GM21723 (cell line): ENCODE measurements around the gene CLIC3.
"Not testable (repeated sequence)": the region's sequence is repeated elsewhere in the genome, so short reads cannot be mapped to it uniquely, and the experiment has no call there.

Source experiments
- ATAC-seq: cut with Tn5 transposase; IDR thresholded peaks from one replicate; pipeline ENCODE4 v1.9.1; 2021; ENCODE audit warnings: mild to moderate bottlenecking, moderate library complexity; ENCODE audit not compliant: unreplicated experiment

Gene CLIC3

GRCh38 chr9:136996361-136997292, at the start of gene CLIC3:
Gene CLIC3, minus strand, starts transcription at chr9:136996568. Its CDS starts 25 bp downstream, at chr9:136996543.
- no peak for ATAC-seq

- ATAC-seq, result no peak
Observed at GRCh38 chr9:137045294-137046087, 49.1 kb upstream of the CLIC3 start.

- ATAC-seq, result no peak
Observed at GRCh38 chr9:137044502-137045177, 48.3 kb upstream of the CLIC3 start.

GRCh38 chr9:137044037-137044436, 47.7 kb upstream of the CLIC3 start:
- ATAC-seq, result no peak

- no peak for ATAC-seq
Observed at GRCh38 chr9:137042751-137043727, 46.7 kb upstream of the CLIC3 start.

- ATAC-seq, result no peak
Observed at GRCh38 chr9:137041124-137041523, 44.8 kb upstream of the CLIC3 start.

GRCh38 chr9:137040568-137040967, 44.2 kb upstream of the CLIC3 start:
- no peak for ATAC-seq

GRCh38 chr9:137039611-137040366, 43.4 kb upstream of the CLIC3 start:
- ATAC-seq, result no peak

GRCh38 chr9:137038916-137039315, 42.5 kb upstream of the CLIC3 start:
- ATAC-seq, result no peak

GRCh38 chr9:137037483-137037882, 41.1 kb upstream of the CLIC3 start:
- ATAC-seq, result no peak

GRCh38 chr9:137037035-137037434, 40.7 kb upstream of the CLIC3 start:
- no peak for ATAC-seq

- ATAC-seq, result no peak
Observed at GRCh38 chr9:137035937-137036336, 39.6 kb upstream of the CLIC3 start.

GRCh38 chr9:137035507-137035834, 39.1 kb upstream of the CLIC3 start:
- ATAC-seq, result no peak

- peak; percentile 58 for ATAC-seq
Observed at GRCh38 chr9:137034709-137035506, 38.5 kb upstream of the CLIC3 start.

GRCh38 chr9:137034039-137034708, 37.8 kb upstream of the CLIC3 start:
- ATAC-seq, result no peak

GRCh38 chr9:137033481-137033880, 37.1 kb upstream of the CLIC3 start:
- not testable (repeated sequence) for ATAC-seq

GRCh38 chr9:137032858-137033257, 36.5 kb upstream of the CLIC3 start:
- ATAC-seq, result no peak
